Ascending aorta (tissue), 2 donors: ENCODE results near the gene MAGI1. TPM values are rescaled to one million over a fixed set of nuclear protein-coding genes. Genes with fewer than 3 reads are reported as not detected.

Source experiments
- DNase-seq, 2 donors: peaks; one replicate each; pipeline ENCODE4 v3.0.0-alpha.2; 2019; ENCODE audit warnings: low spot score in 2 of 2
- H3K27ac ChIP-seq, 2 donors: fragments of 200-600 bp; sonication (generic); one replicate each; pipeline ENCODE4 v1.5.1; 2016 to 2017; ENCODE audit warnings: mild to moderate bottlenecking in 1 of 2
- H3K27me3 ChIP-seq: fragments of 200-600 bp; sonication (generic); one replicate; pipeline ENCODE4 v1.5.1; 2017
- H3K36me3 ChIP-seq, 2 donors: fragments of 200-600 bp; sonication (generic); one replicate each; pipeline ENCODE4 v1.5.1; 2016
- H3K4me1 ChIP-seq, 2 donors: fragments of 200-600 bp; sonication (generic); one replicate each; pipeline ENCODE4 v1.5.1; 2016 to 2017; ENCODE audit warnings: mild to moderate bottlenecking in 1 of 2
- H3K4me3 ChIP-seq, 2 donors: fragments of 200-600 bp; sonication (generic); one replicate each; pipeline ENCODE4 v1.5.1; 2016 to 2017; ENCODE audit warnings: mild to moderate bottlenecking in 1 of 2
- H3K9me3 ChIP-seq, 2 donors: fragments of 200-600 bp; sonication (generic); one replicate each; pipeline ENCODE4 v1.5.1; 2016
- CTCF ChIP-seq, 3 experiments: fragments of 200-600 bp in 2 of 3; fragments of 450-650 bp in 1 of 3; sonication (generic) in 2 of 3; IDR thresholded peaks; one replicate each; pipeline ENCODE4 v1.5.1; 2016 to 2019; ENCODE audit warnings: antibody characterized with exemption in 3 of 3, mild to moderate bottlenecking in 1 of 3, moderate library complexity in 1 of 3
- intact Hi-C: fragments of 100-400 bp; cut with DNase I; formaldehyde crosslinking; loops from one replicate; pipeline ENCODE4 v1.15.1; 2023
- total RNA-seq: library from RNA; depleted of rRNA; stranded (reverse); fragments of >200 nt; gene quantifications from one replicate; pipeline ENCODE4 v1.1.0, GENCODE V29; 2016

The MAGI1 gene
- total RNA-seq, 1 donor from 2014 or later: 28.4 TPM

GRCh38 chr3:65376426-65376825 lies 662.3 kb downstream of the MAGI1 start:
- TF ChIP-seq CTCF (IDR thresholded peaks at IDR 0.05): no peak
- Histone ChIP-seq H3K4me3 (no peak overlapping the region), H3K9me3 (peaks cover 0 to 4% of the 10 kb centered on the region in 2 donors), H3K27ac (no peak overlapping the region), H3K27me3 (no peaks in the 10 kb centered on the region), H3K36me3 (peaks cover 8 to 30% of the 10 kb centered on the region in 2 donors), H3K4me1 (no peaks in the 10 kb centered on the region)
- intact Hi-C loops: no loop called here
- no peak for DNase-seq

- no peaks in the 10 kb centered on the region for H3K27me3 ChIP-seq
- intact Hi-C loops: no loop called here
- DNase-seq: no peak
Observed at GRCh38 chr3:65371053-65371452, 667.7 kb downstream of the MAGI1 start.

GRCh38 chr3:65368866-65369265 lies 669.9 kb downstream of the MAGI1 start:
- DNase-seq: no peak
- no peak for TF ChIP-seq CTCF (IDR thresholded peaks at IDR 0.05)
- Histone ChIP-seq H3K27ac (no peak overlapping the region), H3K27me3 (no peaks in the 10 kb centered on the region), H3K36me3 (peaks cover 0 to 3% of the 10 kb centered on the region in 2 donors), H3K9me3 (peaks cover 0 to 4% of the 10 kb centered on the region in 2 donors), H3K4me3 (no peak overlapping the region), H3K4me1 (no peaks in the 10 kb centered on the region)
- intact Hi-C loops: no loop called here

More at GRCh38 chr3:65371053-65371452, 667.7 kb downstream of the MAGI1 start:
- no peak overlapping the region for H3K4me3 ChIP-seq
- no peak for TF ChIP-seq CTCF (IDR thresholded peaks at IDR 0.05)
- H3K27ac ChIP-seq: no peak overlapping the region
- no peaks in the 10 kb centered on the region for H3K4me1 ChIP-seq
- H3K9me3 ChIP-seq: peaks cover 0 to 4% of the 10 kb centered on the region in 2 donors
- peaks cover 0 to 3% of the 10 kb centered on the region in 2 donors for H3K36me3 ChIP-seq

GRCh38 chr3:65362688-65363087 lies 676.0 kb downstream of the MAGI1 start:
- H3K4me3 ChIP-seq: no peak overlapping the region
- no peaks in the 10 kb centered on the region for H3K27me3 ChIP-seq
- no peaks in the 10 kb centered on the region for H3K9me3 ChIP-seq
- H3K36me3 ChIP-seq: peaks cover 16 to 27% of the 10 kb centered on the region in 2 donors
- no peaks in the 10 kb centered on the region for H3K4me1 ChIP-seq
- no peak overlapping the region for H3K27ac ChIP-seq
- no peak for TF ChIP-seq CTCF (IDR thresholded peaks at IDR 0.05)
- no peak for DNase-seq
- intact Hi-C loops: no loop called here

- DNase-seq: no peak
- intact Hi-C loops: no loop called here
- no peak overlapping the region for H3K4me3 ChIP-seq
- no peaks in the 10 kb centered on the region for H3K9me3 ChIP-seq
- H3K27me3 ChIP-seq: no peaks in the 10 kb centered on the region
- no peak overlapping the region for H3K27ac ChIP-seq
- peaks cover 19 to 34% of the 10 kb centered on the region in 2 donors for H3K36me3 ChIP-seq
- H3K4me1 ChIP-seq: no peaks in the 10 kb centered on the region
- no peak for TF ChIP-seq CTCF (IDR thresholded peaks at IDR 0.05)
Observed at GRCh38 chr3:65361448-65361847, 677.3 kb downstream of the MAGI1 start.
